GM23338 (cell line): ENCODE data around the gene ZBTB20. TPM values are rescaled to one million over a fixed set of nuclear protein-coding genes. Genes with fewer than 3 reads are reported as not detected.

Experiments used
- ATAC-seq: fragments of 200-7000 bp; cut with Tn5 transposase; 3 replicates; pipeline ENCODE4 v1.9.1; 2020
- DNase-seq: peaks from one replicate; pipeline ENCODE4 v3.0.0-alpha.2; 2015; ENCODE audit warnings: low spot score
- H2AFZ ChIP-seq: fragments of 200-600 bp; sonication (generic); 2 replicates; pipeline ENCODE4 v1.8.0; 2016; ENCODE audit warnings: antibody characterized with exemption, mild to moderate bottlenecking, moderate library complexity
- H3F3A ChIP-seq: fragments of 200-600 bp; sonication (generic); replicated peaks from 2 replicates; pipeline ENCODE4 v1.8.0; 2017; ENCODE audit warnings: antibody characterized with exemption, mixed run types, low read depth
- H3K27ac ChIP-seq: fragments of 200-600 bp; sonication (generic); 2 replicates; pipeline ENCODE4 v1.6.1; 2016; ENCODE audit warnings: low read depth
- H3K27me3 ChIP-seq: fragments of 200-600 bp; sonication (generic); 2 replicates; pipeline ENCODE4 v1.8.0; 2016; ENCODE audit warnings: mild to moderate bottlenecking, mixed run types, moderate library complexity; ENCODE audit not compliant: insufficient read depth
- H3K36me3 ChIP-seq: fragments of 200-600 bp; sonication (generic); 2 replicates; pipeline ENCODE4 v1.8.0; 2016; ENCODE audit warnings: mild to moderate bottlenecking; ENCODE audit not compliant: insufficient read depth
- H3K4me1 ChIP-seq: fragments of 200-600 bp; sonication (generic); 2 replicates; pipeline ENCODE4 v1.8.0; 2016; ENCODE audit warnings: mild to moderate bottlenecking, moderate library complexity; ENCODE audit not compliant: insufficient read depth
- H3K4me2 ChIP-seq: fragments of 200-600 bp; sonication (generic); 2 replicates; pipeline ENCODE4 v1.7.1; 2017; ENCODE audit warnings: mixed run types
- H3K4me3 ChIP-seq: fragments of 200-600 bp; sonication (generic); 2 replicates; pipeline ENCODE4 v1.6.1; 2016; ENCODE audit warnings: mixed run types
- H3K79me2 ChIP-seq: fragments of 200-600 bp; sonication (generic); replicated peaks from 2 replicates; pipeline ENCODE4 v1.8.0; 2017; ENCODE audit warnings: mild to moderate bottlenecking; ENCODE audit not compliant: insufficient read depth
- H3K9me2 ChIP-seq: fragments of 200-600 bp; sonication (generic); 2 replicates; pipeline ENCODE4 v1.8.0; 2017; ENCODE audit not compliant: insufficient read depth
- H4K20me1 ChIP-seq: fragments of 200-600 bp; sonication (generic); replicated peaks from 2 replicates; pipeline ENCODE4 v1.8.0; 2017; ENCODE audit warnings: mild to moderate bottlenecking; ENCODE audit not compliant: insufficient read depth
- H3K27ac Mint-ChIP-seq: 2 replicates; pipeline ENCODE4 v1.8.0; 2020; ENCODE audit warnings: inconsistent platforms, mild to moderate bottlenecking, moderate library complexity, mixed read lengths
- H3K27me3 Mint-ChIP-seq: 3 replicates; pipeline ENCODE4 v1.8.0; 2022; ENCODE audit warnings: low read depth, mild to moderate bottlenecking, moderate library complexity, mixed read lengths, inconsistent platforms; ENCODE audit not compliant: insufficient read depth, poor library complexity
- H3K36me3 Mint-ChIP-seq: 3 replicates; pipeline ENCODE4 v1.8.0; 2021; ENCODE audit warnings: low read depth, mild to moderate bottlenecking, inconsistent platforms, moderate library complexity, mixed read lengths
- H3K4me1 Mint-ChIP-seq: 3 replicates; pipeline ENCODE4 v1.8.0; 2020; ENCODE audit warnings: mild to moderate bottlenecking, inconsistent platforms, mixed read lengths
- H3K4me3 Mint-ChIP-seq: 3 replicates; pipeline ENCODE4 v1.8.0; 2021; ENCODE audit warnings: moderate library complexity, mild to moderate bottlenecking, inconsistent platforms, mixed read lengths
- H3K9me3 Mint-ChIP-seq: 3 replicates; pipeline ENCODE4 v1.8.0; 2020; ENCODE audit warnings: moderate library complexity, mild to moderate bottlenecking, inconsistent platforms, mixed read lengths
- CREB1 ChIP-seq: fragments of 250-450 bp; sonication (Bioruptor Pico); IDR thresholded peaks from 2 replicates; pipeline ENCODE4 v1.5.0; 2020; ENCODE audit warnings: low read depth, mild to moderate bottlenecking, moderate library complexity
- ETS1 ChIP-seq: IDR thresholded peaks from 2 replicates; pipeline ENCODE4 v1.6.1; 2016; ENCODE audit warnings: antibody characterized with exemption
- EZH2 ChIP-seq: fragments of 200-600 bp; sonication (generic); IDR thresholded peaks from one replicate; pipeline ENCODE4 v1.8.0; 2017; ENCODE audit warnings: antibody characterized with exemption, mild to moderate bottlenecking, low read depth; ENCODE audit not compliant: unreplicated experiment
- EZH2phosphoT487 ChIP-seq: fragments of 200-600 bp; sonication (generic); IDR thresholded peaks from one replicate; pipeline ENCODE4 v1.8.1; 2018; ENCODE audit warnings: antibody characterized with exemption; ENCODE audit not compliant: unreplicated experiment
- JUNB ChIP-seq: IDR thresholded peaks from one replicate; pipeline ENCODE4 v1.6.1; 2016; ENCODE audit warnings: antibody characterized with exemption; ENCODE audit not compliant: unreplicated experiment
- NANOG ChIP-seq: IDR thresholded peaks from 2 replicates; pipeline ENCODE4 v1.6.1; 2016; ENCODE audit warnings: antibody characterized with exemption, borderline replicate concordance
- POLR2AphosphoS5 ChIP-seq: IDR thresholded peaks from 2 replicates; pipeline ENCODE4 v1.6.1; 2016; ENCODE audit warnings: antibody characterized with exemption, low read depth
- STAT1 ChIP-seq: IDR thresholded peaks from one replicate; pipeline ENCODE4 v1.6.1; 2016; ENCODE audit warnings: antibody characterized with exemption; ENCODE audit not compliant: unreplicated experiment
- ZNF114 ChIP-seq: fragments of 250-450 bp; sonication (Bioruptor Pico); IDR thresholded peaks from 2 replicates; pipeline ENCODE4 v1.5.0; 2020; ENCODE audit warnings: mild to moderate bottlenecking, moderate library complexity
- ZNF462 ChIP-seq: fragments of 250-450 bp; sonication (Bioruptor Pico); IDR thresholded peaks from 2 replicates; pipeline ENCODE4 v1.5.0; 2020; ENCODE audit warnings: mild to moderate bottlenecking, moderate library complexity
- polyA plus RNA-seq: library from polyadenylated mRNA; unstranded; fragments of >200 nt; fragmentation: Nextera tagmentation; extraction: Ambion mirVana; gene quantifications from 2 replicates; pipeline ENCODE4 v1.2.1, GENCODE V29; 2016
- total RNA-seq: library from RNA; depleted of rRNA; stranded (reverse); fragments of >200 nt; shearing (Covaris generic); gene quantifications from 2 replicates; pipeline ENCODE4 v1.2.3, GENCODE V29; 2014
- TF ChIP-seq, protein P1 (sequence below), 2 experiments: fragments of 200-600 bp in 1 of 2; sonication (generic) in 1 of 2; conservative IDR thresholded peaks; 2 replicates each; pipeline versions ENCODE4 v1.5.1 to v1.6.1; 2016 to 2017; ENCODE audit warnings: antibody characterized with exemption in 2 of 2, low read depth in 2 of 2, mild to moderate bottlenecking in 2 of 2, moderate library complexity in 1 of 2

Gene ZBTB20
- total and polyA plus RNA-seq, 2 experiments from 2014 or later: 2.0 to 3.3 TPM

GRCh38 chr3:114310695-114311094 lies 836.4 kb downstream of the ZBTB20 start:
- Histone ChIP-seq H3K36me3 (no peaks in the 10 kb centered on the region), H3K9me2 (peaks cover 17% of the 10 kb centered on the region), H3K4me1 (no peaks in the 10 kb centered on the region), H3K4me3 (no peak overlapping the region), H3K27me3 (no peaks in the 10 kb centered on the region), H4K20me1 (no peaks in the 10 kb centered on the region), H2AFZ (no peak overlapping the region), H3F3A (no peaks in the 10 kb centered on the region), H3K4me2 (no peak overlapping the region), H3K27ac (no peak overlapping the region), H3K79me2 (no peaks in the 10 kb centered on the region)
- no peak for ATAC-seq
- TF ChIP-seq ZNF462 (no peak), ETS1 (no peak), EZH2phosphoT487 (no peak), EZH2 (no peak), NANOG (no peak), STAT1 (no peak), CREB1 (CRISPR knock-in tag) (no peak), JUNB (no peak), POLR2AphosphoS5 (no peak), ZNF114 (CRISPR knock-in tag) (no peak)
- TF ChIP-seq, protein P1, sequence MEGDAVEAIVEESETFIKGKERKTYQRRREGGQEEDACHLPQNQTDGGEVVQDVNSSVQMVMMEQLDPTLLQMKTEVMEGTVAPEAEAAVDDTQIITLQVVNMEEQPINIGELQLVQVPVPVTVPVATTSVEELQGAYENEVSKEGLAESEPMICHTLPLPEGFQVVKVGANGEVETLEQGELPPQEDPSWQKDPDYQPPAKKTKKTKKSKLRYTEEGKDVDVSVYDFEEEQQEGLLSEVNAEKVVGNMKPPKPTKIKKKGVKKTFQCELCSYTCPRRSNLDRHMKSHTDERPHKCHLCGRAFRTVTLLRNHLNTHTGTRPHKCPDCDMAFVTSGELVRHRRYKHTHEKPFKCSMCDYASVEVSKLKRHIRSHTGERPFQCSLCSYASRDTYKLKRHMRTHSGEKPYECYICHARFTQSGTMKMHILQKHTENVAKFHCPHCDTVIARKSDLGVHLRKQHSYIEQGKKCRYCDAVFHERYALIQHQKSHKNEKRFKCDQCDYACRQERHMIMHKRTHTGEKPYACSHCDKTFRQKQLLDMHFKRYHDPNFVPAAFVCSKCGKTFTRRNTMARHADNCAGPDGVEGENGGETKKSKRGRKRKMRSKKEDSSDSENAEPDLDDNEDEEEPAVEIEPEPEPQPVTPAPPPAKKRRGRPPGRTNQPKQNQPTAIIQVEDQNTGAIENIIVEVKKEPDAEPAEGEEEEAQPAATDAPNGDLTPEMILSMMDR (conservative IDR thresholded peaks at IDR 0.05; ENCODE audit: low read depth in 2 of 2): no peak
- no peaks in the 10 kb centered on the region for H3K9me3 Mint-ChIP-seq
- no peak overlapping the region for H3K4me3 Mint-ChIP-seq
- H3K27ac Mint-ChIP-seq: no peak overlapping the region
- DNase-seq: no peak
- H3K27me3 Mint-ChIP-seq: peaks cover 3% of the 10 kb centered on the region
- no peaks in the 10 kb centered on the region for H3K36me3 Mint-ChIP-seq
- H3K4me1 Mint-ChIP-seq: no peaks in the 10 kb centered on the region
